Myocyte (in vitro differentiated cells): Measurements from ENCODE around the gene PLOD3. TPM values are rescaled to one million over a fixed set of nuclear protein-coding genes. Genes with fewer than 3 reads are reported as not detected.
A peak's percentile ranks its signal among the peaks of the same experiment; 100 is the strongest.

ENCODE experiments used
- DNase-seq: peaks from one replicate; pipeline ENCODE4 v3.0.0-alpha.2; 2012; ENCODE audit warnings: low read depth
- total RNA-seq: library from RNA; depleted of rRNA; stranded (reverse); fragments of >200 nt; gene quantifications from 2 replicates; pipeline ENCODE4 v1.2.3, GENCODE V29; 2014

The PLOD3 gene
- total RNA-seq, 1 donor from 2014 or later: 60.8 TPM

GRCh38 chr7:101239191-101239950 is 22.0 kb upstream of the PLOD3 start:
- DNase-seq: no peak

GRCh38 chr7:101238226-101239182 is 21.1 kb upstream of the PLOD3 start:
- DNase-seq: peak; percentile 57

GRCh38 chr7:101237206-101238067 is 20.1 kb upstream of the PLOD3 start, which contains the start of gene CLDN15:
TSS of gene CLDN15 (minus strand) at chr7:101237802. CDS start at chr7:101237581, 221 bp downstream.
- no peak for DNase-seq

- DNase-seq: no peak
Measured at GRCh38 chr7:101236292-101236835, 19.0 kb upstream of the PLOD3 start.

- no peak for DNase-seq
Measured at GRCh38 chr7:101235522-101235921, 18.1 kb upstream of the PLOD3 start.

- DNase-seq: no peak
Measured at GRCh38 chr7:101235050-101235449, 17.7 kb upstream of the PLOD3 start.

- DNase-seq: no peak
Measured at GRCh38 chr7:101234636-101235035, 17.3 kb upstream of the PLOD3 start.

GRCh38 chr7:101233907-101234547 is 16.6 kb upstream of the PLOD3 start:
- DNase-seq: no peak

GRCh38 chr7:101232141-101232850 is 14.9 kb upstream of the PLOD3 start:
- no peak for DNase-seq

- no peak for DNase-seq
Measured at GRCh38 chr7:101231644-101232043, 14.3 kb upstream of the PLOD3 start.

- no peak for DNase-seq
Measured at GRCh38 chr7:101226721-101227120, 9.3 kb upstream of the PLOD3 start.

GRCh38 chr7:101225650-101226049 is 8.3 kb upstream of the PLOD3 start:
- DNase-seq: no peak

- DNase-seq: no peak
Measured at GRCh38 chr7:101223528-101223927, 6.1 kb upstream of the PLOD3 start.

- no peak for DNase-seq
Measured at GRCh38 chr7:101222275-101222830, 5.0 kb upstream of the PLOD3 start.

GRCh38 chr7:101220295-101220694 is 2.9 kb upstream of the PLOD3 start:
- DNase-seq: no peak

- no peak for DNase-seq
Measured at GRCh38 chr7:101218236-101219125, 1.1 kb upstream of the PLOD3 start.

GRCh38 chr7:101216860-101217387 is 457 bp downstream of the PLOD3 start:
- DNase-seq: peak; percentile 25
